GM12875 (cell line): ENCODE measurements around the gene ZMIZ1.

ENCODE experiments used
- H3K4me3 ChIP-seq: one replicate; pipeline ENCODE4 v1.5.1; 2011; ENCODE audit warnings: low read depth, low read length, control low read depth
- CTCF ChIP-seq: IDR thresholded peaks from 2 replicates; pipeline ENCODE4 v1.5.1; 2011; ENCODE audit warnings: low read depth, mild to moderate bottlenecking, control low read depth, inconsistent platforms, low read length, moderate library complexity, borderline replicate concordance; ENCODE audit not compliant: insufficient read depth

Gene ZMIZ1

GRCh38 chr10:79105150-79105739 is 36.5 kb downstream of the ZMIZ1 start:
- no peak overlapping the region for H3K4me3 ChIP-seq
- TF ChIP-seq CTCF: 0 out of 2 replicates have a peak, but pooled peaks have one; percentile 11

- no peak for TF ChIP-seq CTCF
- no peak overlapping the region for H3K4me3 ChIP-seq
Measured at GRCh38 chr10:79105818-79106217, 37.1 kb downstream of the ZMIZ1 start.

- no peak for TF ChIP-seq CTCF
- no peak overlapping the region for H3K4me3 ChIP-seq
Measured at GRCh38 chr10:79106256-79107050, 37.7 kb downstream of the ZMIZ1 start.

- no peak overlapping the region for H3K4me3 ChIP-seq
- TF ChIP-seq CTCF: no peak
Measured at GRCh38 chr10:79107736-79108264, 39.0 kb downstream of the ZMIZ1 start.

- no peak overlapping the region for H3K4me3 ChIP-seq
- no peak for TF ChIP-seq CTCF
Measured at GRCh38 chr10:79108728-79109127, 40.0 kb downstream of the ZMIZ1 start.

GRCh38 chr10:79111427-79111826 is 42.7 kb downstream of the ZMIZ1 start:
- TF ChIP-seq CTCF: no peak
- H3K4me3 ChIP-seq: no peak overlapping the region
